ENCODE data around the gene WASHC4.
"Not testable (repeated sequence)": the region's sequence is repeated elsewhere in the genome, so short reads cannot be mapped to it uniquely, and the experiment has no call there.

Gene WASHC4

GRCh38 chr12:105095338-105095737 is 12.2 kb upstream of the WASHC4 start:
- DNase-seq, result not testable (repeated sequence)

- DNase-seq, result peak; percentile 23 to 38
Observed at GRCh38 chr12:105099356-105099755, 8.2 kb upstream of the WASHC4 start.

- DNase-seq, result peak; percentile 16 to 28
Observed at GRCh38 chr12:105100207-105100985, 7.1 kb upstream of the WASHC4 start.

GRCh38 chr12:105100998-105101397 is 6.5 kb upstream of the WASHC4 start:
- no peak for DNase-seq

- DNase-seq, result no peak
Observed at GRCh38 chr12:105102673-105103072, 4.9 kb upstream of the WASHC4 start.

- DNase-seq, result no peak
Observed at GRCh38 chr12:105104762-105105161, 2.8 kb upstream of the WASHC4 start.

GRCh38 chr12:105106621-105107020 is 910 bp upstream of the WASHC4 start:
- no peak for DNase-seq

- peak in 1 of 2 donors; percentile 60 for DNase-seq
Observed at GRCh38 chr12:105107171-105107493, 399 bp upstream of the WASHC4 start.

- DNase-seq, result peak in 1 of 2 donors; percentile 18
Observed at GRCh38 chr12:105109465-105110212, 2.1 kb downstream of the WASHC4 start.

GRCh38 chr12:105110851-105111250 is 3.3 kb downstream of the WASHC4 start:
- no peak for DNase-seq

GRCh38 chr12:105113094-105113493 is 5.6 kb downstream of the WASHC4 start:
- no peak for DNase-seq

GRCh38 chr12:105116969-105117368 is 9.4 kb downstream of the WASHC4 start:
- no peak for DNase-seq

- DNase-seq, result no peak
Observed at GRCh38 chr12:105120551-105120950, 13.0 kb downstream of the WASHC4 start.

GRCh38 chr12:105138248-105138647 is 30.7 kb downstream of the WASHC4 start:
- DNase-seq, result no peak

GRCh38 chr12:105141320-105141922 is 33.9 kb downstream of the WASHC4 start:
- DNase-seq, result no peak

- no peak for DNase-seq
Observed at GRCh38 chr12:105142259-105142658, 34.7 kb downstream of the WASHC4 start.

GRCh38 chr12:105156260-105156659 is 48.7 kb downstream of the WASHC4 start:
- DNase-seq, result no peak

- DNase-seq, result no peak
Observed at GRCh38 chr12:105157606-105158005, 50.1 kb downstream of the WASHC4 start.

- no peak for DNase-seq
Observed at GRCh38 chr12:105158876-105159275, 51.3 kb downstream of the WASHC4 start.

GRCh38 chr12:105162174-105162573 is 54.6 kb downstream of the WASHC4 start:
- no peak for DNase-seq

GRCh38 chr12:105164068-105164467 is 56.5 kb downstream of the WASHC4 start:
- no peak for DNase-seq

GRCh38 chr12:105166736-105167135 is 59.2 kb downstream of the WASHC4 start:
- DNase-seq, result peak in 1 of 2 donors; percentile 7

- DNase-seq, result no peak
Observed at GRCh38 chr12:105167346-105167745, 59.8 kb downstream of the WASHC4 start.

GRCh38 chr12:105168006-105168405 is 60.5 kb downstream of the WASHC4 start:
- no peak for DNase-seq

All from inflammatory macrophage treated with lipopolysaccharide for 1 hour (primary cell).